ENCODE data around the gene LRRC74A. TPM values are rescaled to one million over a fixed set of nuclear protein-coding genes. Genes with fewer than 3 reads are reported as not detected.
"Not testable (repeated sequence)": the region's sequence is repeated elsewhere in the genome, so short reads cannot be mapped to it uniquely, and the experiment has no call there.

The LRRC74A gene
- total RNA-seq, 1 donor from 2014 or later, result not detected

- intact Hi-C loops (cut with DNase I), result loop anchor here (2.0 to 10.0 kb wide), 5 partner anchors 38 to 680 kb away; no protein-coding TSS in a partner anchor
- no peak for DNase-seq (ENCODE audit: missing footprints)
- no peak for ATAC-seq
Observed at GRCh38 chr14:76874734-76875133, 48.5 kb downstream of the LRRC74A start.

- peak; percentile 92 for ATAC-seq
- intact Hi-C loops (cut with DNase I), result loop anchor here (1.0 to 10.0 kb wide), 3 partner anchors 194 to 679 kb away; no protein-coding TSS in a partner anchor
- DNase-seq (ENCODE audit: missing footprints), result no peak
Observed at GRCh38 chr14:76876076-76876475, 49.9 kb downstream of the LRRC74A start.

DNA sequence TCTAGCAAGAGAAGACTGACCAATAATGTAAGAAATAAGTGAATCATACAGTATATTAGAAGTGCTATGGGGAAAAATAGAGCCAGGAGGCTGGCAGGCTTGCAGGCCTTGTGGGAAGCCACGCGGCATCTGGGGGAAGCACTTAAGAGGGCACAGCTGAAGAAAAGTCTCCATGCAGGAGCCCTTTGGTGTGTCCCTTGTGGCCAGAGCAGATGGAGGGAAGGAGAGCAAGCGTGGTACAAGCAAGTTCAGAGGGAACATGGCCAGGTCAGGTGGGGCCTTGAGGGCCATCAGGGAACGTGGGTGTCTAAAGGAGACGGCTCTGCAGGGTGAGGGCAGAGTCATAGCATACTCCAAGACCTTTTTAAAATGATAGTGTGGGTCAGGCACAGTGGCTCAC is 51.7 kb downstream of the LRRC74A start:
- ATAC-seq (no peak), DNase-seq (ENCODE audit: missing footprints) (no peak)
- intact Hi-C loops (cut with DNase I), result loop anchor here (5.0 to 10.0 kb wide), 2 partner anchors 439 to 677 kb away; no protein-coding TSS in a partner anchor

- intact Hi-C loops (cut with DNase I), result no loop called here
- no peak for ATAC-seq
Observed at GRCh38 chr14:76880449-76880848, 54.2 kb downstream of the LRRC74A start.

GRCh38 chr14:76881348-76881747 is 55.1 kb downstream of the LRRC74A start:
- ATAC-seq (no peak), DNase-seq (ENCODE audit: missing footprints) (no peak)
- intact Hi-C loops (cut with DNase I), result no loop called here

More at GRCh38 chr14:76880449-76880848, 54.2 kb downstream of the LRRC74A start:
- DNase-seq (ENCODE audit: missing footprints), result no peak

GRCh38 chr14:76882651-76883050 is 56.4 kb downstream of the LRRC74A start:
- intact Hi-C loops (cut with DNase I), result no loop called here
- ATAC-seq (peak; percentile 49), DNase-seq (ENCODE audit: missing footprints) (no peak)

- intact Hi-C loops (cut with DNase I), result no loop called here
- DNase-seq (ENCODE audit: missing footprints), result no peak
- no peak for ATAC-seq
Observed at GRCh38 chr14:76883447-76883846, 57.2 kb downstream of the LRRC74A start.

DNA sequence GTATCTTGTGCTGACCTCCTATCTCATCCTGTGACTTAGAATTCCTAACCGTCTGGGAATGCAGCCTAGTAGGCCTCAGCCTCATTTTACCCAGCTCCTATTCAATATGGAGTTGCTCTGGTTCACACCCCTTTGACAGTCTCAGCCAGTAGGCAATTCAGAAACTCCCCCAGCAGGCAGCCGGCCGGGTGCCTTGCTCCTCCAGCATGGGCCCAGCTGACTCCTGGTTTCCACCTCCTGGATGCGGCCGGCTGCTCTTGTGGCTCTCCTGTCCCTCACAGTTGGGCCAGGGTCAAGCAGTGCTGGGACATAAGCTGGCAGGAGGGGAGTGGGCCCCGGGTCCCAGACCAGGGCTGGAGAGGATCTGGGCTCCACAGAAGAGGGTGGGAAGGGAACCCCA is 58.2 kb downstream of the LRRC74A start:
- DNase-seq (ENCODE audit: missing footprints), result no peak
- intact Hi-C loops (cut with DNase I), result no loop called here
- no peak for ATAC-seq

DNA sequence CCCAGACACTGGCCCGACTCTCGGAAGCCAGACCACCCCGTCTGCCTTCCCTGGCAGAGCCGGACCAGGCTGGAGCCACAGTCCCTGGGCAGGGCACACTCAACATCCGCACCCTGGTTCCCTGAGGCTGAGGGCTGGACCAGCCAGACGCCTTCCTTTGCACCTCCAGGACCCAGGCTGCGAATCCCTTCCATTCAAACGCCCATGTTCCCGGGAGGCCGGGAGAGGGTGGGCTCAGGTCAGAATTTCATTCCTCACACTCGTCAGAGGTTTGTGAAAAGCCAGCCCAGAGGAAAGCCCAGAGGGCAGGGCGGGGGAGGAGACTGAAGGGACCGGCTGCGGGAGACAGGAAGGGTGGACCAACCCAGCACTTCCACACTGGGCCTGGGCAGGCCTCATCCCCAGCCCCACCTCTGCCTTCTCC is 58.7 kb downstream of the LRRC74A start:
- DNase-seq (ENCODE audit: missing footprints) (peak; percentile 74), ATAC-seq (peak; percentile 75)
- intact Hi-C loops (cut with DNase I), result no loop called here

DNA sequence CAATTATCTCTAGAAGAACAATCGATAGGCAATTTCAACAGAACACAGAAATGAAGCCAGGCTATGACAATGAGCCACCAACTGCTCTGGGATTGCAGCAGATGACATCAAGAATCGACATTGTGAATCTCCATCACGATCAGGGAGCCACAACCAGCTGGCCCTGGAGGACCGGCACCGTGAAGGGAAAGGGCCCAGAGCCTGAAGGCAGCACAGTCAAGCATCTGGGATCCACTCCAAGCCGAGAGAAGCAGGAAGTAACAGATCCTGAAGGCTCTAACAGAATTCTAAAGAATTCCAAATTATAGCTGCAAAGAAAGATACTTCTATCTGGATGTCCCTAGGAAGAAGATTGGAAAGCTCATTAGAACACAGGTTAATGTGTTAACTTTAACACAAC is 61.0 kb downstream of the LRRC74A start:
- no peak for ATAC-seq
- intact Hi-C loops (cut with DNase I), result no loop called here
- no peak for DNase-seq (ENCODE audit: missing footprints)

- DNase-seq (ENCODE audit: missing footprints) (no peak), ATAC-seq (no peak)
- intact Hi-C loops (cut with DNase I), result no loop called here
Observed at GRCh38 chr14:76891391-76891790, 65.2 kb downstream of the LRRC74A start.

DNA sequence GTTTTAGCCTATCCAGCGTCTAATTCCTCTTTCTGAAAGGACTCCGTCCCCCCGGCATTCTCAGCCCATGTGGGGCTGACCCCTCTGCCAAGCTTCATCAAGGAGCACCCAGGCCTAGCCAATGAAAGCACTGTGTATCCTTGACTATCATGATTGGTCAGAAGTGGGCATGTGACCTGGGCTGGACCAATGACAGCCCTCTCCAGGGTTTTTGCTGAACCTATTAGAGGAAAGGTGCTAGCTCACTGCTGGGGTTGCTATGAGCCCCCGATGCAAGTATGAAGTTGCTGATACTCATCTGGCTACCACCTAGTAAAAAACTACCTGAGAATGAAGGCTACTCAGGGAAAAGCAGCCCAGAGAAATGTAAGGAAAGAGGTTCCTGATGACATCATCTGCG is 68.1 kb downstream of the LRRC74A start:
- intact Hi-C loops (cut with DNase I), result no loop called here
- ATAC-seq (no peak), DNase-seq (ENCODE audit: missing footprints) (no peak)

DNA sequence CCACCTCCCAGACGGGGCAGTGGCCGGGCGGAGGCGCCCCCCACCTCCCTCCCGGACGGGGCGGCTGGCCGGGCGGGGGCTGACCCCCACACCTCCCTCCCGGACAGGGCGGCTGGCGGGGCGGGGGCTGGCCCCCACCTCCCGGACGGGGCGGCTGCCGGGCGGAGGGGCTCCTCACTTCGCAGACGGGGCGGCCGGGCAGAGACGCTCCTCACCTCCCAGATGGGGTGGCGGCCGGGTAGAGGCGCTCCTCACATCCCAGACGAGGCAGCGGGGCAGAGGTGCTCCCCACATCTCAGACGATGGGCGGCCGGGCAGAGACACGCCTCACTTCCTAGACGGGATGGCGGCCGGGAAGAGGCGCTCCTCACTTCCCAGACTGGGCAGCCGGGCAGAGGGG is 71.8 kb downstream of the LRRC74A start:
- DNase-seq (ENCODE audit: missing footprints), result peak; percentile 37
- ATAC-seq; intact Hi-C loops (cut with DNase I): not testable (repeated sequence)

DNA sequence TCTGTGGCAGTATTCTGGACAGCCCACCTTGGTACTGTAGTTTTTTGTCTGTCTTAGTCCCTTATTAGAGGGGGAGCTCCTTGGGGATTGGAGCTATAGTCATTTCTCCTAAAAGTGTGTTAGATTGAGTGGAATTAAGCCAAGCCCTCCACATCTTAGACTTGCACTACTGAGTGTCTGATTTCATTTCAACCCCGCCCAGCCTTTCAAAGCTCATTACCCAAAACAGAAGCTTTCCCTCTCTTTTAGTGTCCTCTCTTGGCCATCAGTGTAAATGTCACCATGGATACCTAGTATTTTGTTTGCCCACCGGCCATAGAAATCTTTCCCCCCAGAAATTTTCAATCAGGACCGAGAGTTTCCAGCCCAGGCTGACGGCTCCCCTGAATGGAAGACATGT is 74.5 kb downstream of the LRRC74A start:
- intact Hi-C loops (cut with DNase I), result no loop called here
- ATAC-seq (no peak), DNase-seq (ENCODE audit: missing footprints) (no peak)

DNA sequence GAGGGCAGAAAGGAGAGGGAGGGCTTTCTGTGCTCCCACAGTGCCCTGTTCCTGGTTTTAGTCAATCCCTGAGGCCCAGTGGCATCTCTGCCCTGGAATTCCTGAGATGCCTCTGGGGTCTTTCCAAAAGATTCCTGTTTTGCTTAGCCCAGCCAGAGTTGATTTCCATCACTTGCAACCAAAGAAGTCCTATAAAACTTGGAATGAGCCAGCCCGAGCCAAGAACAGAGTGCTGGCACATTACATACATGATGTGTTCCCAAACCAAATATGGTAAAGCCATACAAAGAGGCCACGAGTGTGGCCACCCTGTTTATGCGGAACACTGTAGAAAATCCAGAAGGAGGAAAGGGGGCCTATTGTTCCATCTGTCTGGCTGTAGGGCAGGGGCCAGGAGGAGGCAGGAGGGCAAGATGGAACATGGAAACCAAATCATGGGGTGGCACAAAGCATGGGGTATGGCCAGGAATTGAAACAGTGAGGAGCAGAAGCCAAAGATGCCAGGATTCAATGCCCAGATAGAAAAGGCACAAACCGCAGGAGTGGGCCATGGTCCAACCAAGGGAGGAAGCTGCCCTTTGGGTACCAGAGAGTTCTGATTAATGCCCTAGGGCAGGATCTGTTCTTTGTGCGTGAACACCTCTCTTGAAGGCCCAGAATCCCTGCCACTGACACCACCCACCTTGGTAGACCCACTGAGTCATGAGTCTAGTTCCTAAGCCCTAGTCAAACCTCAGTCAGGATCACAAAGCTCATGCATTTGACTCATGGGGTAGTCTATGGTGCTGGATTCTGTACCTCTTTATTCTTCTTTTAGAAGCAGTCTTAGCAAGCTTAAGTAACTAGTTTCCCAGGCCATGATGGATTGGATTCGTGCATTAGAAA is 75.2 kb downstream of the LRRC74A start:
- no peak for ATAC-seq
- peak; percentile 21 for DNase-seq (ENCODE audit: missing footprints)
- intact Hi-C loops (cut with DNase I), result no loop called here

GRCh38 chr14:76902591-76902990 is 76.4 kb downstream of the LRRC74A start:
- ATAC-seq (no peak), DNase-seq (ENCODE audit: missing footprints) (peak; percentile 17)
- intact Hi-C loops (cut with DNase I), result no loop called here

GRCh38 chr14:76904100-76904739 is 78.0 kb downstream of the LRRC74A start:
- ATAC-seq (peak; percentile 84), DNase-seq (ENCODE audit: missing footprints) (peak; percentile 70)
- intact Hi-C loops (cut with DNase I), result no loop called here

GRCh38 chr14:76904740-76905569 is 78.7 kb downstream of the LRRC74A start:
- DNase-seq (ENCODE audit: missing footprints) (peak; percentile 77), ATAC-seq (no peak)
- intact Hi-C loops (cut with DNase I), result no loop called here

DNA sequence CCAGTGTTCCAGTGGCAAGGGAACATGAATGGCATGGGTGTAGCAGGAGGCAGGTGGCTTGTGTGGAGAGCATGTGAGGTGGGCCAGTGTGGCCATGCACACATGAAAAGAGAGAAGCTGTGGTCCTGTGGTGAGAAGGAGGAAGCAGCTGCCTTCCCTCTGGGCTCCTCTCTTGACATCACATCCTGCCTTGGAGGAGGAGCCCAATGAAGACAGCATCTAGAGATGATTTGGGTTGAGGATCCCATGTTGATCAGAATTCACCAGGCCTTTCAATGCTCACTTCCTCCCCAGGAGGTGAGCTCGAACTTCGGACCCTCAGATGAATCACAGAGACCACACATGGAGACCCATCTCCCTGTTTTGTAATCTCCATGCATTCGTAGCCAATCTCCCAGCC is 82.6 kb downstream of the LRRC74A start:
- DNase-seq (ENCODE audit: missing footprints) (peak; percentile 77), ATAC-seq (no peak)
- intact Hi-C loops (cut with DNase I), result no loop called here

Measured in Right ventricle myocardium inferior (tissue), 1 donor.